ENCODE data around the gene OVOL2.

OVOL2 gene

DNA sequence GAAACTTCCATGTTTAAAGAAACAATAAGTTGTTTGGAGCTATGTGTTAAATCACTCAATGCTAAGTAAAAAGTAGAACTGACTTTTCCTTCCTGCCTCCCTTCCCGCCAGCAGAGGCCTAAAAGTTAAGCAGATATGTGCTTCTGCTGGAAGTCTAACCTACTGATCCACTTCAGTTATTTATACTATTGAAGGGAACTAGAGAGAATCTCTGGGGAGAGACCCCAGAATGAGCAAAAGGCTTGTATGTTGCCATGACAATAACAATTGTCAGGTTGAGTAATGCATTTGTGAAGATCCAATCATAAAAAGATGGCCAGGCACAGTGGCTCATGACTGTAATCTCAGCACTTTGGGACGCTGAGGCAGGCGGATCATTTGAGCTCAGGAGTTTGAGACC, 64.2 kb downstream of the OVOL2 start:
- intact Hi-C loops (cut with DNase I): loop anchor here (10.0 kb wide), 2 partner anchors 309 to 489 kb away; partner anchors contain the start of gene RRBP1
- DNase-seq: no peak

DNA sequence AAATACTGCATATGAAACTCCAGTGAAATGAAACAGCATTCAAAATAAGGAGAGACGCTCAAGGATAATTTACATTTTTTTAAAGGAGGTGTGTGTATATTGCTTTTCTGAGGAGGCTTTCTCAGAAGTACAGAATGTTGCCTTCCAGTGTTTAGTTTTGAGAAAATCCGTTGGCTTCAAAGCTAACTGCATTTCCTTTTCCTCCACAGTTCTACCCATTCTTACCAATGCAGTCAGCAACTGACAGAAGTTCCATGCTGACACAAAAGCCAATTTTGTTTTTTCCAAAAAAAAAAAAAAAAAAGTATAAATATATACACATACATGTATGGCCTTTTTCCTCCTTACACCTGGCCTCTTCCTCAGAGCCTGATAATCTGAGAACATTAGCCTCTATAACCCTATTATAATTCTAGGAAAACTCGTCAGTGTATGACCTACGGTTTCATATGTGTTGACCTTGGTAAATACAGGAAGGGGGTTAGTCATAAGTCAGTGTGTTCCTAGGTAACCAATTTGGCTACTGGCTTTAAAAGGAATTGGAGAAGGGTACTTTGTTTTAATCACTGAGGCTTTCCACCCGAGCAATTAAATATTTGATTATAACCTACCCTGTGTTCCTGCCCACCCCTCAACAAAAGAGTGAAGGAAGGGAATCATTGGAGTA, 64.7 kb downstream of the OVOL2 start:
- intact Hi-C loops (cut with DNase I): loop anchor here (10.0 kb wide), 2 partner anchors 308 to 488 kb away; partner anchors contain the start of gene RRBP1

DNA sequence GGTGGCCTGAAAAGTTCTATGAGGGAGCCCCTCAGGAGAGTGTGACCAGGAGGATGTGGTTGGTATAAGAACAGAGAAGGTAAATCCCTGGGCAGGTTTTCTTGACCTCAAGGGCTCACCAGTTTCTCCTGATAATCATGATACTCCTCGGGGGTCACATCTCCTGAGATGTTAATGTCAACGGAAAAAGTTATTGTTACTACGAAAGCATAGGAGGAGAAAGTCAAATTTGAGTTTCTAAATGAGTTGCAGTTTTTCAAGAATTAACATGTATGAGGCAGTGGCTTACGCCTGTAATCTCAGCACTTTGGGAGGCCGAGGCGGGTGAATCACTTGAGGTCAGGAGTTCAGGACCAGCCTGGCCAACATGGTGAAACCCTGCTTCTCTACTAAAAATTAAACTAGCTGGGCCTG, 65.5 kb downstream of the OVOL2 start:
- intact Hi-C loops (cut with DNase I): loop anchor here (10.0 kb wide), 2 partner anchors 307 to 487 kb away; partner anchors contain the start of gene RRBP1
- DNase-seq: no peak

More for the DNA sequence above, 64.7 kb downstream of the OVOL2 start:
- DNase-seq: no peak

DNA sequence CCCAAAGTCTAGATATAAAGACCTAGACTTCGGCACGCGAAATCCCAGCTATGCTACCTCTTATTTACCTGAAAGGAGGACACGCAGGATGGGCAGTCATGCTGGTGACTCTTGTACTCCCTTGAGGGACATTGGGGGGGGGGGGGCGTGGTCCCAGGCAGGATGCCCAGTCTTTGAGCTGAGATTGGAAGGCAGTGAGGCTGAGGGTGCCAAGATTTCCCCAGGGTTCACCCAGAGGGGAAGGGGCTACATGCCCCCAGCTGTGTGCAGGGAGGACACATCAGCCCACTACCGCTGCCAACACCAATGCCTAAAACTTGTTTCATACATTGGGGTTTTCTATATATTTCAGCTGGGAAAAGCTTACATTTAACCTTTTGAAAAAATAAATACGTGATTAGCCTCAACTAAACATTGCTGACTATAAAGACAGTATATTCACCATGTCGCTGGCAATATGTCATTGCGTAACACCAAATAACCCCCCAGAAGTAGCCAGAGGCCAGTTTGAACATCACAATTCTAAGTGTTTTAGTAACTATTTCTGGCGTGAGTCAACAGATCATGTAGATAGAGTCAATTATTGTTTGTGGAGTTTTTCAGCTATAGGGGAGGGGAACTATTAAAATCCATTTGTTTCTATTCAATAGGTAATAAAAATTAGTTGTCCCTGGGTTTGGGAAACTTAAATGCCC, 67.3 kb downstream of the OVOL2 start:
- intact Hi-C loops (cut with DNase I): loop anchor here (10.0 kb wide), 2 partner anchors 306 to 486 kb away; partner anchors contain the start of gene RRBP1
- DNase-seq: no peak

DNA sequence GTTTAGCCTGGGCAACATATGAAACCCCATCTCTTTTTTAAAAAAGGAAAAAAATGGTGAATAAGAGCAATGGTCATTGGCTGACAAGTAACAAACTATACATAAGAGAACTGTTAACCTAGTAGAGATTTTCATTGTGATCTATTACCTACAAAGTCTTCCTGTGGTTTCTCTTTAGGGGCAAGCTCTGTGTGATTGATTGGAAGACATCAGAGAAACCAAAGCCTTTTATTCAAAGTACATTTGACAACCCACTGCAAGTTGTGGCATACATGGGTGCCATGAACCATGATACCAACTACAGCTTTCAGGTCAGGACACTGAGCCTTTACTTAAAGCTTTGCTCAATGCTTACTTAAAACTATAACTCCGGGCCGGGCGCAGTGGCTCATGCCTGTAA, 69.7 kb downstream of the OVOL2 start:
- intact Hi-C loops (cut with DNase I): no loop called here
- no peak for DNase-seq

DNA sequence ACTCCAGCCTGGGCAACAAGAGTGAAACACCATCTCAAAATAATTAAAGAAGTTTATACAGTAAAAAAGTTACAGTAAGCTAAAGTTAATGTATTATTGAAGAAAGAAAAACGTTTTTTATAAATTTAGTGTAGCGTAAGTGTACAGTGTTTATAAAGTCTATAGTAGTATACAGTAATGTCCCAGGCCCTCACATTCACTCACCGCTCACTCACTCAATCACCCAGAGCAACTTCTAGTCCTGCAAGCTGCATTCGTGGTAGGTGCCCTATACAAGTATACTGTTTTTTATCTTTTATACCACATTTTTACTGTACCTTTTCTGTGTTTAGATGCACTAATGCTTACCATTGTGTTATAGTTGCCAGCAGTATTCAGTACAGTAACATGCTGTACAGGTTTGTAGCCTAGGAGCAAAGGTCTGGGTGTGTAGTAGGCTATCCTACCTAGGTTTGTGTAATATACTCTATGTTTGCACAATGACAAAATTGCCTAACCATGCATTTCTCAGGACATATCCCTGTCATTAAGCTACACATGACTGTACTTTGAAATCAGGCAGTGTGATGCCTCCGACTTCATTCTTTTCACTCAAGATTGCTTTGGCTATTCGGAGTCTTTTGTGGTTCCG, 72.2 kb downstream of the OVOL2 start:
- DNase-seq: no peak
- intact Hi-C loops (cut with DNase I): no loop called here

DNA sequence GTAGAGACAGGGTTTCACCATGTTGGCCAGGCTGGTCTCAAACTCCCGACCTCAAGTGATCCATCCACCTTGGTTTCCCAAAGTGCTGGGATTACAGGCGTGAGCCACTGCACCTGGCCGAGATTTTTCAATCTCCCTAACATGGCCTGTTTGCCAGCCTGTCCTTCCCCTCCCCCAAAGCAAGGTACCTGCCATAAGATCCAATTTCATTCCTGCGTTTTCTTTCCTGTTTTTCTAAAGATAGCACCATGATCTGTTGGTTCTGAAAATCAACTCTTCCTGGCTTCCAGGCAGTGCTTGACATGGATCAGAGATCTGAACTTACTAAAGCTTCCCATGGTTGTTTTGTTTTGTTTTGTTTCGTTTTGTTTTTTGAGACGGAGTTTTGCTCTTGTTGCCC, 81.4 kb downstream of the OVOL2 start:
- intact Hi-C loops (cut with DNase I): no loop called here
- DNase-seq: no peak
